Measurements from ENCODE around the gene TBL2. TPM values are rescaled to one million over a fixed set of nuclear protein-coding genes. Genes with fewer than 3 reads are reported as not detected.
A peak's percentile ranks its signal among the peaks of the same experiment; 100 is the strongest.
"Not testable (repeated sequence)": the region's sequence is repeated elsewhere in the genome, so short reads cannot be mapped to it uniquely, and the experiment has no call there.

TBL2 gene
- total RNA-seq, 2 experiments from 2014 or later: 23.3 to 27.2 TPM

GRCh38 chr7:73556208-73557107, 21.9 kb downstream of the TBL2 start:
- no peaks in the 10 kb centered on the region for H3K27me3 Mint-ChIP-seq
- DNase-seq (no peak), ATAC-seq (no peak)
- peak overlapping the region; percentile 79 for H3K27ac Mint-ChIP-seq
- no peaks in the 10 kb centered on the region for H3K9me3 Mint-ChIP-seq (ENCODE audit: low read depth)
- peak overlapping the region; percentile 97 for H3K4me3 Mint-ChIP-seq
- CTCF ChIA-PET: interaction anchor here (0.7 to 4.8 kb wide), 8 partner anchors 10 to 178 kb away, joined by 3 to 26 read pairs (median 5); partner anchors contain the start of genes BAZ1B and TBL2
- H3K36me3 Mint-ChIP-seq: peaks cover 16% of the 10 kb centered on the region
- peaks cover 40% of the 10 kb centered on the region for H3K4me1 Mint-ChIP-seq

- H3K36me3 Mint-ChIP-seq: peaks cover 20% of the 10 kb centered on the region
- CTCF ChIA-PET: interaction anchor here (0.8 to 4.8 kb wide), 3 partner anchors 23 to 35 kb away, joined by 3 to 26 read pairs (median 5); partner anchors contain the start of genes BAZ1B and TBL2
- no peaks in the 10 kb centered on the region for H3K9me3 Mint-ChIP-seq (ENCODE audit: low read depth)
- H3K27me3 Mint-ChIP-seq: no peaks in the 10 kb centered on the region
- H3K4me3 Mint-ChIP-seq: peak overlapping the region; percentile 97
- H3K4me1 Mint-ChIP-seq: peaks cover 41% of the 10 kb centered on the region
- no peak for ATAC-seq
- no peak for DNase-seq
- H3K27ac Mint-ChIP-seq: peak overlapping the region; percentile 59
These were observed 22.9 kb downstream of the TBL2 start for GRCh38 chr7:73555411-73555982.

GRCh38 chr7:73550093-73550492, 28.3 kb downstream of the TBL2 start:
- H3K4me1 Mint-ChIP-seq: peaks cover 48% of the 10 kb centered on the region

GRCh38 chr7:73549176-73549575, 29.2 kb downstream of the TBL2 start:
- peaks cover 43% of the 10 kb centered on the region for H3K4me1 Mint-ChIP-seq
- H3K27ac Mint-ChIP-seq: no peak overlapping the region
- H3K27me3 Mint-ChIP-seq: no peaks in the 10 kb centered on the region
- no peak overlapping the region for H3K4me3 Mint-ChIP-seq
- DNase-seq: no peak
- H3K36me3 Mint-ChIP-seq: peaks cover 31% of the 10 kb centered on the region
- no peaks in the 10 kb centered on the region for H3K9me3 Mint-ChIP-seq (ENCODE audit: low read depth)
- ATAC-seq: no peak
- CTCF ChIA-PET: interaction anchor here (0.7 kb wide), 1 partner anchor 18 kb away, joined by 3 read pairs; no protein-coding TSS in a partner anchor

More at GRCh38 chr7:73550093-73550492, 28.3 kb downstream of the TBL2 start:
- CTCF ChIA-PET: interaction anchor here (0.7 kb wide), 1 partner anchor 17 kb away, joined by 3 read pairs; no protein-coding TSS in a partner anchor
- DNase-seq; H3K9me3 Mint-ChIP-seq (ENCODE audit: low read depth); H3K4me3 Mint-ChIP-seq; H3K27ac Mint-ChIP-seq; H3K27me3 Mint-ChIP-seq; ATAC-seq: not testable (repeated sequence)
- H3K36me3 Mint-ChIP-seq: peaks cover 34% of the 10 kb centered on the region

- Mint-ChIP-seq H3K9me3 (ENCODE audit: low read depth) (no peaks in the 10 kb centered on the region), H3K36me3 (peaks cover 37% of the 10 kb centered on the region), H3K4me3 (no peak overlapping the region), H3K4me1 (peaks cover 39% of the 10 kb centered on the region), H3K27ac (peak overlapping the region; percentile 35), H3K27me3 (no peaks in the 10 kb centered on the region)
- ATAC-seq: no peak
- CTCF ChIA-PET: interaction anchor here (0.6 to 1.6 kb wide), 2 partner anchors 10 to 39 kb away, joined by 4 to 5 read pairs; no protein-coding TSS in a partner anchor
- DNase-seq: no peak
These were observed 30.5 kb downstream of the TBL2 start for GRCh38 chr7:73547841-73548240.

GRCh38 chr7:73544678-73545077, 33.7 kb downstream of the TBL2 start:
- no peaks in the 10 kb centered on the region for H3K27me3 Mint-ChIP-seq
- H3K4me3 Mint-ChIP-seq: no peak overlapping the region
- H3K36me3 Mint-ChIP-seq: peaks cover 44% of the 10 kb centered on the region
- peaks cover 33% of the 10 kb centered on the region for H3K4me1 Mint-ChIP-seq
- DNase-seq: no peak
- CTCF ChIA-PET: interaction anchor here (0.6 kb wide), 1 partner anchor 33 kb away, joined by 3 read pairs; no protein-coding TSS in a partner anchor
- ATAC-seq: no peak
- H3K27ac Mint-ChIP-seq: no peak overlapping the region
- no peaks in the 10 kb centered on the region for H3K9me3 Mint-ChIP-seq (ENCODE audit: low read depth)

GRCh38 chr7:73541722-73542121, 36.7 kb downstream of the TBL2 start:
- CTCF ChIA-PET: interaction anchor here (1.3 kb wide), 1 partner anchor 21 kb away, joined by 3 read pairs; no protein-coding TSS in a partner anchor
- no peaks in the 10 kb centered on the region for H3K9me3 Mint-ChIP-seq (ENCODE audit: low read depth)
- no peak overlapping the region for H3K4me3 Mint-ChIP-seq
- peaks cover 12% of the 10 kb centered on the region for H3K4me1 Mint-ChIP-seq
- ATAC-seq (no peak), DNase-seq (no peak)
- no peak overlapping the region for H3K27ac Mint-ChIP-seq
- no peaks in the 10 kb centered on the region for H3K27me3 Mint-ChIP-seq
- H3K36me3 Mint-ChIP-seq: peaks cover 52% of the 10 kb centered on the region

GRCh38 chr7:73539709-73540108, 38.7 kb downstream of the TBL2 start:
- Mint-ChIP-seq H3K4me3 (no peak overlapping the region), H3K36me3 (peaks cover 57% of the 10 kb centered on the region), H3K27me3 (no peaks in the 10 kb centered on the region), H3K9me3 (ENCODE audit: low read depth) (no peaks in the 10 kb centered on the region), H3K4me1 (peaks cover 3% of the 10 kb centered on the region), H3K27ac (no peak overlapping the region)
- DNase-seq: no peak
- no peak for ATAC-seq
- CTCF ChIA-PET: no interaction called here

- ATAC-seq; H3K9me3 Mint-ChIP-seq (ENCODE audit: low read depth); H3K4me3 Mint-ChIP-seq: not testable (repeated sequence)
These were observed 39.9 kb downstream of the TBL2 start for GRCh38 chr7:73538510-73538909.

GRCh38 chr7:73537051-73537450, 41.3 kb downstream of the TBL2 start:
- Mint-ChIP-seq H3K4me1 (no peaks in the 10 kb centered on the region), H3K36me3 (peaks cover 45% of the 10 kb centered on the region), H3K9me3 (ENCODE audit: low read depth) (no peaks in the 10 kb centered on the region), H3K27ac (no peak overlapping the region), H3K4me3 (no peak overlapping the region), H3K27me3 (no peaks in the 10 kb centered on the region)
- ATAC-seq: no peak
- CTCF ChIA-PET: no interaction called here
- DNase-seq: no peak

More at GRCh38 chr7:73538510-73538909, 39.9 kb downstream of the TBL2 start:
- H3K27ac Mint-ChIP-seq, DNase-seq, H3K27me3 Mint-ChIP-seq, H3K4me1 Mint-ChIP-seq: not testable (repeated sequence)
- CTCF ChIA-PET: interaction anchor here (1.0 kb wide), 1 partner anchor 8 kb away, joined by 4 read pairs; no protein-coding TSS in a partner anchor
- peaks cover 53% of the 10 kb centered on the region for H3K36me3 Mint-ChIP-seq

GRCh38 chr7:73536479-73536878, 41.9 kb downstream of the TBL2 start:
- Mint-ChIP-seq H3K27ac (no peak overlapping the region), H3K4me1 (no peaks in the 10 kb centered on the region), H3K27me3 (no peaks in the 10 kb centered on the region), H3K36me3 (peaks cover 41% of the 10 kb centered on the region), H3K9me3 (ENCODE audit: low read depth) (no peaks in the 10 kb centered on the region), H3K4me3 (no peak overlapping the region)
- CTCF ChIA-PET: no interaction called here
- no peak for ATAC-seq
- no peak for DNase-seq

- H3K9me3 Mint-ChIP-seq (ENCODE audit: low read depth); H3K27me3 Mint-ChIP-seq; H3K4me3 Mint-ChIP-seq; ATAC-seq; DNase-seq; H3K27ac Mint-ChIP-seq; H3K4me1 Mint-ChIP-seq; CTCF ChIA-PET: not testable (repeated sequence)
- H3K36me3 Mint-ChIP-seq: peaks cover 39% of the 10 kb centered on the region
These were observed 42.5 kb downstream of the TBL2 start for GRCh38 chr7:73535918-73536317.

- ATAC-seq (no peak), DNase-seq (no peak)
- H3K27ac Mint-ChIP-seq: no peak overlapping the region
- CTCF ChIA-PET: no interaction called here
- no peaks in the 10 kb centered on the region for H3K9me3 Mint-ChIP-seq (ENCODE audit: low read depth)
- H3K4me1 Mint-ChIP-seq: no peaks in the 10 kb centered on the region
- peaks cover 30% of the 10 kb centered on the region for H3K36me3 Mint-ChIP-seq
- H3K27me3 Mint-ChIP-seq: no peaks in the 10 kb centered on the region
- H3K4me3 Mint-ChIP-seq: no peak overlapping the region
These were observed 44.6 kb downstream of the TBL2 start for GRCh38 chr7:73533742-73534141.

All from activated CD8-positive, alpha-beta memory T cell treated with anti-CD3 and anti-CD28 coated beads, Interleukin-2, amount 10 ng/mL, durations not matched to agents 7 days and 5 days (primary cell).